BE2C (cell line): ENCODE data around the gene PHOX2B.

Experiments
- DNase-seq: peaks from one replicate; pipeline ENCODE4 v3.0.0-alpha.2; 2020
- H3K27me3 ChIP-seq: fragments of 250-450 bp; sonication (Bioruptor Pico); 2 replicates; pipeline ENCODE4 v1.5.1; 2020; ENCODE audit warnings: mild to moderate bottlenecking
- H3K36me3 ChIP-seq: fragments of 250-450 bp; sonication (Bioruptor Pico); 2 replicates; pipeline ENCODE4 v1.5.1; 2020; ENCODE audit warnings: mild to moderate bottlenecking
- H3K4me1 ChIP-seq: fragments of 250-450 bp; sonication (Bioruptor Pico); 2 replicates; pipeline ENCODE4 v1.5.1; 2020
- H3K4me3 ChIP-seq: 2 replicates; pipeline ENCODE4 v1.5.1; 2011; ENCODE audit warnings: low read depth, low read length
- H3K9me3 ChIP-seq: fragments of 250-450 bp; sonication (Bioruptor Pico); 2 replicates; pipeline ENCODE4 v1.5.1; 2020
- TF ChIP-seq, protein P1 (sequence below): IDR thresholded peaks from 2 replicates; pipeline ENCODE4 v1.5.1; 2012; ENCODE audit warnings: mild to moderate bottlenecking, low read depth, low read length

PHOX2B gene

DNA sequence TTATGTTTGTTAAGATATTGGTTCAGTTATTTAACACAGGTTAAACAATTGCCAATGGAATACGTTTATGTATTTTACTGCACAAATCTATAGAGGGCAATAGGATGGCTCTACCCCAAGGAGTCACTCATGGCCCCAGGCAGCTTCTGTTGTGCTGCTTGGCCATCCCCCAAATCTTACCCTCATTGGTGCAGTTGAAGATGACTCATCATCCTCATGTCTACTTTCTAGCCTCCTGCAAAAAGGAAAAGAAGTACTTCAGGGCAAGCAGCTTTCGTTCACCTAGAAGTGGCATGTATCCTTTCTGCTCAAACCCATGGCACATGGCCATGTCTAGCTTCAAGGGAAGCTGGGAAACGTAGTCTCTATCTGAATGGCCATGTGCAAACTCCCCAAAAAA is 14.2 kb downstream of the PHOX2B start:
- TF ChIP-seq, protein P1, sequence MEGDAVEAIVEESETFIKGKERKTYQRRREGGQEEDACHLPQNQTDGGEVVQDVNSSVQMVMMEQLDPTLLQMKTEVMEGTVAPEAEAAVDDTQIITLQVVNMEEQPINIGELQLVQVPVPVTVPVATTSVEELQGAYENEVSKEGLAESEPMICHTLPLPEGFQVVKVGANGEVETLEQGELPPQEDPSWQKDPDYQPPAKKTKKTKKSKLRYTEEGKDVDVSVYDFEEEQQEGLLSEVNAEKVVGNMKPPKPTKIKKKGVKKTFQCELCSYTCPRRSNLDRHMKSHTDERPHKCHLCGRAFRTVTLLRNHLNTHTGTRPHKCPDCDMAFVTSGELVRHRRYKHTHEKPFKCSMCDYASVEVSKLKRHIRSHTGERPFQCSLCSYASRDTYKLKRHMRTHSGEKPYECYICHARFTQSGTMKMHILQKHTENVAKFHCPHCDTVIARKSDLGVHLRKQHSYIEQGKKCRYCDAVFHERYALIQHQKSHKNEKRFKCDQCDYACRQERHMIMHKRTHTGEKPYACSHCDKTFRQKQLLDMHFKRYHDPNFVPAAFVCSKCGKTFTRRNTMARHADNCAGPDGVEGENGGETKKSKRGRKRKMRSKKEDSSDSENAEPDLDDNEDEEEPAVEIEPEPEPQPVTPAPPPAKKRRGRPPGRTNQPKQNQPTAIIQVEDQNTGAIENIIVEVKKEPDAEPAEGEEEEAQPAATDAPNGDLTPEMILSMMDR: no peak
- DNase-seq: no peak

DNA sequence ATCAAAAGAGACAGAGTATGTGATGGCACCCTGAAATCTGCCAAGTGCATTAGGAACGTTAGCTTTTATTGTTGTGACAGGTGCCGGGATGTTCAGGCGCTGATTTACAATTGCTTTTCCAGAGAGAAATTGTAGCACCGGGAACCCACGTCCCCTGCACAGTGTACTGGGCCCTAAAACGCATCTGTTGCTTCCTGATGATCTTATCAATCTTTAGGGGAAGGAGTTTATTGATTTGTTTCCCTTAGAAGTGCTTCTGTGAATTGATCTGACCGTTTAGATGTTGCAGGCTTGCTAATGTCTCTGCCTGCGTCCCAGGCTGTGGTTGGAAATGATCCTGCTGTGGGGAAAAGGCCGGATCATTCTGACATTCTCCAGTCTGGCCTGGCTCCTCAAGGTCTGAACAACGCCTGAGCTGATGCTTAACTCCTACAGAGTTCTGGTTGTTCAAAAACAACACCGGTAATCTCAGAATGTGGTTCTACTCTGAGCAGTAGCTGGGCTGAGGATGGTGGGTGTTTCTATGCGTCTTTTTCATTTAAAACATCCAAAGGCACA is 16.9 kb downstream of the PHOX2B start:
- no peaks in the 10 kb centered on the region for H3K27me3 ChIP-seq
- H3K4me1 ChIP-seq: peaks cover 27% of the 10 kb centered on the region
- no peaks in the 10 kb centered on the region for H3K9me3 ChIP-seq
- DNase-seq: peak; percentile 21
- TF ChIP-seq, protein P1: no peak
- no peak overlapping the region for H3K4me3 ChIP-seq
- no peaks in the 10 kb centered on the region for H3K36me3 ChIP-seq

More for the DNA sequence above, 14.2 kb downstream of the PHOX2B start:
- H3K4me1 ChIP-seq: peaks cover 12% of the 10 kb centered on the region
- no peaks in the 10 kb centered on the region for H3K36me3 ChIP-seq
- 0 out of 2 replicates have a peak, but pooled peaks cover 2% of the 10 kb centered on the region for H3K9me3 ChIP-seq
- no peaks in the 10 kb centered on the region for H3K27me3 ChIP-seq
- no peak overlapping the region for H3K4me3 ChIP-seq

DNA sequence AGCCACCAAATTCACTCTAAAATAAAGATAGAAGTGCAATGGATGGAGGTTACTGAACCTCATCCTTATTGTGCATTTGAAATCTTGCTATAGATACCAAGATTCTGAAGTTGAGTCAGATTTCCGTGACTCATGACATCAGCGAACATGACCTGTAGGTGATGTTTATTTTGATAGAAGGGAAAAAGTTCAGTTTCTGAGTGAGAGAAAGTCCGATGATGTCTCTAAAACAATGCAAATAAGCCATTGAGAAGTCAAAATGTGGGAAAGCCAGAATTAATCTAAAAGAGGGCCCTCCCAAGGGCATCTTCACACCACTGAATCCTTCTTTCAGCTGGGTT is 20.0 kb downstream of the PHOX2B start:
- H3K9me3 ChIP-seq: no peaks in the 10 kb centered on the region; the same call in 1 of the 2 replicates
- no peaks in the 10 kb centered on the region for H3K36me3 ChIP-seq
- no peaks in the 10 kb centered on the region for H3K27me3 ChIP-seq
- H3K4me3 ChIP-seq: no peak overlapping the region
- DNase-seq: no peak
- peaks cover 30% of the 10 kb centered on the region for H3K4me1 ChIP-seq
- TF ChIP-seq, protein P1: no peak

DNA sequence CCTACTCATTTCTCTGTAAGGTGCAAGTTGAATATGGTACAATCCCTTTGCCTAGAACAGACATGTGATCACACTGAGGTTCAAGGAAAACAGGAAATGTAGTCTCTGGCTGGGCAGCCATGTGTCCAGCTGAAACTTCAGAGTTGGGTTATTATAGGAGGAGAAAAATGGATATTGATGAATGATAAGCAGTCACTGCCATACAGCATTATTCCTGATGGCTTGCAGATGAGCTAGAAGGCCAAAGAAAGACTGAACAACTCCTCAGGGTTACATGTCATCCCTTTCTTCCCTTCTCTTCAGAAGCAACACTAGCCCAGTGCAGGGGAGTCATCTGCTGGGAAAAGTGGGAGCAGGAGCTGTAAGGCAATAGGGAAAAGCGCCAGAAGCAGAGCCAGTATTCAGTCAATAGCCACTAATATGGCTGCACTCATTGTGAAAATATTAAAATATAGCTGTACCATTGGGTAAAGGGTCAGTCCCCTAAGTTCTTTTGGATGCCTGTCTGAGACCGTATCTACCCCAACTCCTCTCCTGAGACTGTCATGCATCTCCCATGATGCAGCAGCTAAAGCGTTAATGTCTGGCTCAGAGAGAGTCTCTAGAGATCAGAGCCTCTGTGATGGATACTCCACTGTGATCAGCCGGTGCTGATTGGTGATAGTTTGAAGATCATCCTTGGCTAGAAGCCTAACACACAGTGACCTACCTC is 20.5 kb downstream of the PHOX2B start:
- H3K4me3 ChIP-seq: no peak overlapping the region
- peaks cover 30% of the 10 kb centered on the region for H3K4me1 ChIP-seq

DNA sequence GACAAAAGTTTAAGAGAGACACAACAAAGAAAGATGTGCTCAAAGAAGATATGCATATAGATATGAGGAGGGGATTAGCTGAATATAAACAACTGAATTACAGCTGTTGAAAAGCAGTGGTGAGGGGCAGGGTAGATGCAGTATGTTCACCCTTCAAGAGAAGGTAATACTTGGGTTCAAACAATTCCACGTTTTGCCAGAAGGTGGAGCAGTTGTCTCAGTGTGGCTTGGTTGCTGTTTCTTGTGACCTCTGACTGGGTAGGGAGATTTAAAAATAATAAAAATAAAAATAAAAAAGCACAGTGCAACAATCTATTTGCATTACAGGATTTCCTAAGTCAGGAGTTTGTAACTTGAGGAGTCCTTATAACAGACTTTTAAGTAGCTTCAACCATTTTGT is 23.3 kb downstream of the PHOX2B start:
- no peaks in the 10 kb centered on the region; the same call in 1 of the 2 replicates for H3K9me3 ChIP-seq
- no peaks in the 10 kb centered on the region for H3K36me3 ChIP-seq
- TF ChIP-seq, protein P1: peak; percentile 66
- no peaks in the 10 kb centered on the region for H3K27me3 ChIP-seq
- H3K4me3 ChIP-seq: no peak overlapping the region
- peaks cover 18% of the 10 kb centered on the region for H3K4me1 ChIP-seq
- peak; percentile 32 for DNase-seq

More for the DNA sequence above, 20.5 kb downstream of the PHOX2B start:
- DNase-seq: no peak
- Histone ChIP-seq H3K36me3 (no peaks in the 10 kb centered on the region), H3K27me3 (no peaks in the 10 kb centered on the region), H3K9me3 (no peaks in the 10 kb centered on the region; the same call in 1 of the 2 replicates)
- TF ChIP-seq, protein P1: no peak

DNA sequence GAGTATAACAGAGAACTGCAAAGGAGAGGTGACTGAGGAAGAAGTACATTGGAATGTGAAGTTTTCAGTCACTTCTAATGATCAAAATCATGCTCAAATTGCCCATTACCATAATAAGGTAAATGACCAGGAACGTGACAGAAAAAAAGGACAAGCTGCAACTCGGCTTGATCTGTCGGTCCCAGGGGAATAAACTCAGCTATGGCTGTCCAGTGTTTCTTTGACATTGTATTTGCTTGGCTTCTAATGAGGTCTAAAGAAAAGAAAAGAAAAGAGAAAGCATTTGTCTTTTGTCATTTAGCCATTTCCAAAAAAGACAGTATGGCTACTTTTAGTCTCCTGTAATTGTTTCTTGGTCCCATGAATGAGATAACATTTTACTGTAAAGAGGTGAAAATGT is 25.2 kb downstream of the PHOX2B start:
- Histone ChIP-seq H3K4me3 (no peak overlapping the region), H3K36me3 (no peaks in the 10 kb centered on the region), H3K27me3 (no peaks in the 10 kb centered on the region), H3K9me3 (no peaks in the 10 kb centered on the region; the same call in 1 of the 2 replicates), H3K4me1 (peaks cover 12% of the 10 kb centered on the region)
- no peak for DNase-seq
- TF ChIP-seq, protein P1: no peak
